Stimulated activated CD8-positive, alpha-beta memory T cell treated with anti-CD3 and anti-CD28 coated beads, Interleukin-15, amount 100 ng/mL, for 4 hours (primary cell): Measurements from ENCODE around the gene KLHL1.

Source experiments
- DNase-seq, 2 donors: peaks; one replicate each; pipeline ENCODE4 v3.0.0-alpha.2; 2020; ENCODE audit warnings: low read depth in 2 of 2

Gene KLHL1

GRCh38 chr13:70016116-70016515 lies 92.1 kb downstream of the KLHL1 start:
- DNase-seq, result no peak

DNA sequence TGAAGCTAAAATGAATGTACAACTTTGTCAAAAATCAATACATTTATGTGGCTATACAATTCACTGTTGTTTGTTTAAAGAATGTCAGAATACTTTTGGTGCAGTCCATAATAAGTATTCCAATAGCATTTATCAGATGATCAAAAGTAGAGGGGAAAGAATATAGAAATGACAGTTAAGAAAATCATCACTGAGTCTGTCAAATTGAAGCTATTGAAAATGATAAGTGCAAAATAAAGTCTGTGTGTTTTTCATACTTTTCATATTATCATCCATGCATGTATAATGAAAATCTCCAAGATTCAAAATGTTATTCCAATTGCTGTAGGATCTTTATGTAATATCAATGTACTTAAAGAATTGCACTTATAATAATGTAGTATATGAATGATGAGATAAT lies 93.9 kb downstream of the KLHL1 start:
- no peak for DNase-seq

DNA sequence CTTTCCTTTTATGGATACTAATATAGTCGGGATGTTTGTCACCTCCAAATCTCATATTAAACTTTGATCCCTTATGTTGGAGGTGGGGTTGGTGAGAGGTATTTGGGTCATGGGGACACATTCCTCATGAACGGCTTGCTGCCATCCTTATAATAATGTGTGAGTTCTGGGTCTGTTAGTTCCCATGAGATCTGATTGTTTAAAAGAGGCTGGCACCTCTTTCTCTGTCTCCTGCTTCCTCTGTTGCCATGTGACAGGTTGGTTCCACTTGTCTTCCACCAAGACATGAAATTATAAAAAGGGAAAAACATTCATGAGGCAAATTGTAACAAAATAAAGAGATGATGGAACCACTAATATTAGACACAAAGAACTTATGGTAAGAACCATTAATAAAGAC lies 108.4 kb downstream of the KLHL1 start:
- no peak for DNase-seq

GRCh38 chr13:69997061-69997460 lies 111.2 kb downstream of the KLHL1 start:
- no peak for DNase-seq

DNA sequence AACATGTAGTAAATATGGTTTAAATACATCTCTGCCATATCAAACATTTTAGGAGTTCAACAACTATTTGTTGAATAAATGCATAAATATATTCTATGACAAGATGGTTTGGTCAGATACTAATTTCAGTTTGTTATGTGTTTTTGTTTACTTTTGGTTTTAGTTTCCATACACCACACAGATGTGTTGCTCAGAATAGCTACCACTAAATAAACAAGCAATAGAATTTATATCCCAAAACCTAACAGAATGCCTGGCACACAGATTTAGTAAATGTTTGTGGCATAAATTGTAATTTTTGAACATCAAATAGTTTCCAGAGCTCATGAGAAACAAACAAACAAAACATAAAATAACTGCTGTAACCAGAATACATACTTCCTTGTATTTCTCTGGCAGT lies 127.5 kb downstream of the KLHL1 start:
- no peak for DNase-seq

- no peak for DNase-seq
These were observed 132.8 kb downstream of the KLHL1 start for GRCh38 chr13:69975496-69975895.

- DNase-seq, result no peak
These were observed 137.7 kb downstream of the KLHL1 start for GRCh38 chr13:69970520-69970919.

GRCh38 chr13:69959046-69959445 lies 149.2 kb downstream of the KLHL1 start:
- no peak for DNase-seq

DNA sequence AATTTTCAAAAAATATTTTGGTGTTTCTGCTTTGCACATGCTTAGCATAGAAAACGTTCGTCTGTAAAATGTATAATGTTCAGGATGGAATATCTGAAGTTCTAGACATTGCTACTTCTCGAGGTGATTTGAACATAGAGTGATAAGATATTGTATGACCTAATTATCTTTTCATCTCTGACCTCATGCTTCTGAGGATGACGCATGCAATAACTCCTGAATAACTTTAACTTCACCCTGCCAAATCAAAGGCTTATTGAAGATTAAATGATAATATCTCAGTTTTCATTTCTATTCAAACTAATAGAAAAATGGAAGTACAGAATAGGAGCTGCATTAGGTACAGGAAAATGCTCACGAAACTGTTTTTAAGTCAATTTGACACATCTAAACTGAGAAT lies 151.4 kb downstream of the KLHL1 start:
- DNase-seq, result no peak

DNA sequence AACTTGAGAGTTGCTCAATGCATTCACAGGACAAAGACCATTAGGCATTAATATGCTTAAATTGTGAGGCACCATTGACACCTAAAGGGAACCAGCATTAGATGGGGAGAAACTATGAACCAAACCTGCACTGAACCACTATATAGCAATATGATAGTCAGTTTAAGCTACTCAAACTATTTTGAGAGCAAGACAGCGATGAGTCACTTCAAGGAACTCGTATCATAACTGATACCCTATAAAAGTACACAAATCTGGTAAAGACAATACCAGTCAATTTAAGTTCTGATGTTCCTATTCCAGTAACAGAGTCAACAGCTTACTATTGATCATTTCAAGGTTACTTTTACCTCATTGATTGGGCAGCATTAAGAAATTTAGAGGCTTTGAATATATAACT lies 151.9 kb downstream of the KLHL1 start:
- no peak for DNase-seq

- DNase-seq, result no peak
These were observed 153.0 kb downstream of the KLHL1 start for GRCh38 chr13:69955271-69955670.

GRCh38 chr13:69951412-69951811 lies 156.8 kb downstream of the KLHL1 start:
- DNase-seq, result no peak

- DNase-seq, result no peak
These were observed 158.1 kb downstream of the KLHL1 start for GRCh38 chr13:69950160-69950559.

DNA sequence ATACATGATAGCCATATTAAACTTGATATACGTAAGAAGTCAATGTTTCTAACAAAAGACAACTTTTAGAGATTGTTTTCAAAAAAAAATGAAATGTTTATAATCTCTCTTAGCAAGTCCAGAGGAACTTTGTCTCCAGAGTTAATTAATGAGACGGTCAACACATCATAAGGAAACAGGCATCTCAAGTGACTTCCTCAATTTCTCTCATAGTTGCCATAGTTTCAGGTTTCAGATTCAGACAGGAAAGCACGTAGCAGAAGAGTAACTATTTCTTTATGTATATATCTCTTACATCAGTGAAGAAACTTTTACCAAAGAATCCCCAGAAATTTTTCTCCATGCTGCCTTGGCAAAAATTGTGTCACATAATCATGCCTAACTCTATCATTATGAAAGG lies 160.2 kb downstream of the KLHL1 start:
- DNase-seq, result no peak

GRCh38 chr13:69947582-69947981 lies 160.7 kb downstream of the KLHL1 start:
- DNase-seq, result no peak

DNA sequence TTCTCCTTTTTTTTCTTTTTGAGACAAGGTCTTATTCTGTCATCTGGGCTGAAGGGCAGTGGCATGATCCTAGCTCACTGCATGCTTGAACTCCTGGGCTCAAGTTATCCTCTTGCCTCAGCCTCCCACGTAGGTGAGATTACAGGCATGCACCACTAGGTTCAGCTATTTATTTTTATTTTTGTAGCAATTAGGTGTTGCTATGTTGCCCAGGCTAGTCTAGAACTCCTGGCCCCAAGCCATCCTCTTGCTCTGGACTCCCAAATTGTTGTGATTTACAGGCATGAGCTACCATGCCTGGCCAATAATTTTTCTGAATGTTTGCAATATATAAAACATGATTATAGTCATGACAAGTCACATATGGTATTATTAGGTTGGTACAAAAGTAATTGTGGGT lies 161.7 kb downstream of the KLHL1 start:
- no peak for DNase-seq

GRCh38 chr13:69935043-69935442 lies 173.2 kb downstream of the KLHL1 start:
- DNase-seq, result no peak

DNA sequence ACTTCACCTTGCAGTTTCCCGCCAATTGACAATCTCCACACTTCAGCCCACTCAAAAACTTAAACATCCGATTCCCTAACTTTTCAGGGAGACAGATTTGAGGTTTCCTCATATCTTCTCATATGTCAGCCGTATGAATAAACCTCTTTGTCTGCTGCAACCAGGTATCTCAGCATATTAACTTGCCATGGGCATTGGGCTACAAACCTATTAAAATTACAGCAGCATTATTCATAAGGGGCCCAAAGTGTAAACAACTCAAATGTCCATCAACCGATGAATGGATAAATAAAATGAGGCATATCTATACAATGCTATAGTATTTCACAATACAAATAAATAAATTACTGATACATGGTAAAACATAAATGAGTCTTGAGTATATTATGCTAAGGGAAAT lies 180.0 kb downstream of the KLHL1 start:
- no peak for DNase-seq

GRCh38 chr13:69921156-69921555 lies 187.1 kb downstream of the KLHL1 start:
- no peak for DNase-seq

DNA sequence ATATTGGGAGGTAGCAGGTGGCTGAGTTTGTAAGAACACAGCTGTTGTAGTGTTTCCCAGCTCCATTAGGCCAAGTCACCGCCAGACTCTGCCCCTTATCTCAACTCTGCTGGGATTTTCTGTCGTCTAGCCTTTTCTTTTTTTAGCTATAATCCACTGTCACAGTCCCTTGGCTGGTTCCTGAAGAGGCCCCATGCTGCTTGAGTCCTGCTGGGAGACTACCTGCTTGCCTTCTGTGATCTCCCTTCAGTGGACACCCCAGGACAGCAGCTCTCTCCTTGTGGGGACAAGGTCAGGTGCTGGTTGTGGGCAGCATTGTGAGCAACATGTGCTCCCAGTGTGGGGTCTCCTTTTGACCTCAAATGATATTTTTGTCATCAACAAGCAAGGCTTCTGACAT lies 195.6 kb downstream of the KLHL1 start:
- no peak for DNase-seq

DNA sequence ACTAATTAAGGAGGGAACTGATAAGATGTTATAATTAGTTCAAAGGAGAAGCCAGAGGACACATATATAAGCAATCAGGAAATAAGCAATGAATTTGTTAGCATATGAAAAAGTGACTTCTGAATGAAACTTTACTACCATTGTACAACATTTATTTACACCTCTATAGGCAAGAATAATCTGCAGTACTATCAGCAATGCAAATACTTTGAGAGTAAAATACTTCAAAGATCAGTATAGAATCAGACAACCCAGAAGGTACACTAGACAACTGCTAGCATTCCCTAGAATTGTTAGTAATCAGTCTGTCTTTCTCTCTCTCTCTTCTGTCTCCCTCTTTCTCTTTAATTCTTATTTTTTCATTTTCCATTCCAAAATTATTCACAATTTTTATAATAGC lies 197.5 kb downstream of the KLHL1 start:
- no peak for DNase-seq

- DNase-seq, result no peak
These were observed 203.5 kb downstream of the KLHL1 start for GRCh38 chr13:69904784-69905183.

DNA sequence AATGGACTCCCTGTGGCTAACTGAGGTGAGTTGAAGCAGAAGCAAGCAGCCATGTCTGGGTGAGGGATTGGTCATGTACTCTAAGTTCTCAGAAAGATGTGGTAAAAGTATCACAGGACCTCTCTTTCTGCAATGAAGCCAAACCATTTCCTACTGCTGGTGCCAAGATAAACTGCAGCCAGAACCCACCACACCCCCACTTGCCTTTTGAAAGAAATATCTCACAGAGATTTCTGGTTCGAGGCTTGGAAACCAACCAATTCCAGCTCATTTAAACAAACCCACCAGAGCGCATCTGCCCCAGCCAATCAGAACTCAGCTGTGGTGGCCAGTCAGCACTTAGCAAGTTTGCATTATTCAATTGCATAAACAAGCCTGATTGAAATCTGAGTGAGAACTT lies 205.2 kb downstream of the KLHL1 start:
- no peak for DNase-seq

- no peak for DNase-seq
These were observed 225.8 kb downstream of the KLHL1 start for GRCh38 chr13:69882451-69882850.

- DNase-seq, result no peak
These were observed 228.3 kb downstream of the KLHL1 start for GRCh38 chr13:69879936-69880335.
